H1 (cell line): ENCODE data around the gene PPP1R10. TPM values are rescaled to one million over a fixed set of nuclear protein-coding genes. Genes with fewer than 3 reads are reported as not detected.
A peak's percentile ranks its signal among the peaks of the same experiment; 100 is the strongest.

Experiments used
- BACH1 ChIP-seq: IDR thresholded peaks from 2 replicates; pipeline ENCODE4 v1.6.1; 2012; ENCODE audit warnings: low read length, improper control_type of control experiment
- CEBPB ChIP-seq: IDR thresholded peaks from 2 replicates; pipeline ENCODE4 v1.6.1; 2012; ENCODE audit warnings: low read depth, low read length
- GTF2F1 ChIP-seq: IDR thresholded peaks from 2 replicates; pipeline ENCODE4 v1.6.1; 2012; ENCODE audit warnings: low read depth, low read length, improper control_type of control experiment, borderline replicate concordance
- KDM1A ChIP-seq: fragments of 200-600, 300-600 bp; sonication (generic); IDR thresholded peaks from 2 replicates; pipeline ENCODE4 v1.7.1; 2016; ENCODE audit warnings: mild to moderate bottlenecking, low read length, borderline replicate concordance
- KDM4A ChIP-seq: IDR thresholded peaks from one replicate; pipeline ENCODE4 v1.7.1; 2012; ENCODE audit warnings: low read depth, mild to moderate bottlenecking, moderate library complexity, low read length, inconsistent platforms; ENCODE audit not compliant: severe bottlenecking
- POLR2AphosphoS5 ChIP-seq: IDR thresholded peaks from 2 replicates; pipeline ENCODE4 v1.6.1; 2011; ENCODE audit warnings: low read depth, low read length
- RFX5 ChIP-seq: IDR thresholded peaks from 2 replicates; pipeline ENCODE4 v1.6.1; 2011; ENCODE audit warnings: low read depth, low read length, improper control_type of control experiment, borderline replicate concordance
- SRF ChIP-seq: IDR thresholded peaks from 2 replicates; pipeline ENCODE4 v1.6.1; 2011; ENCODE audit warnings: mild to moderate bottlenecking, low read depth, low read length, moderate library complexity
- TAF1 ChIP-seq: IDR thresholded peaks from 2 replicates; pipeline ENCODE4 v1.6.1; 2011; ENCODE audit warnings: mild to moderate bottlenecking, low read depth, low read length
- TEAD4 ChIP-seq: IDR thresholded peaks from 2 replicates; pipeline ENCODE4 v1.6.1; 2012; ENCODE audit warnings: low read depth, low read length, inconsistent platforms, mixed read lengths
- polyA plus RNA-seq, 7 experiments: library from polyadenylated mRNA; depleted of rRNA in 3 of 7; stranded (reverse) in 5 of 7; unstranded in 2 of 7; fragments of >200 nt in 5 of 7; fragments of 200-250 nt in 2 of 7; gene quantifications; 1 replicate in 5 of 7; 2 replicates in 1 of 7; 4 replicates in 1 of 7; pipeline versions ENCODE4 v1.2.1 to v1.2.3, GENCODE V29; 2011 to 2013; ENCODE audit warnings: missing spikeins in 2 of 7, mixed read lengths in 2 of 7
- total RNA-seq: library from RNA; stranded (reverse); fragmentation: NEBNext Ultra II Directional; extraction: Animal tissue kit (Norgen Biotek cat#: 25700); gene quantifications from 2 replicates; pipeline ENCODE4 v1.2.1, GENCODE V29; 2021
- TF ChIP-seq, protein P1 (sequence below): fragments of 300-600 bp; sonication (generic); IDR thresholded peaks from 2 replicates; pipeline ENCODE4 v1.7.1; 2012; ENCODE audit warnings: low read length, moderate library complexity, mild to moderate bottlenecking, inconsistent platforms; ENCODE audit not compliant: insufficient replicate concordance

PPP1R10 gene
- total and polyA plus RNA-seq, 2 of the 8 experiments (the other 6 are each of a cell fraction or from before 2014, with no cell fraction given): 23.9 to 89.1 TPM

DNA sequence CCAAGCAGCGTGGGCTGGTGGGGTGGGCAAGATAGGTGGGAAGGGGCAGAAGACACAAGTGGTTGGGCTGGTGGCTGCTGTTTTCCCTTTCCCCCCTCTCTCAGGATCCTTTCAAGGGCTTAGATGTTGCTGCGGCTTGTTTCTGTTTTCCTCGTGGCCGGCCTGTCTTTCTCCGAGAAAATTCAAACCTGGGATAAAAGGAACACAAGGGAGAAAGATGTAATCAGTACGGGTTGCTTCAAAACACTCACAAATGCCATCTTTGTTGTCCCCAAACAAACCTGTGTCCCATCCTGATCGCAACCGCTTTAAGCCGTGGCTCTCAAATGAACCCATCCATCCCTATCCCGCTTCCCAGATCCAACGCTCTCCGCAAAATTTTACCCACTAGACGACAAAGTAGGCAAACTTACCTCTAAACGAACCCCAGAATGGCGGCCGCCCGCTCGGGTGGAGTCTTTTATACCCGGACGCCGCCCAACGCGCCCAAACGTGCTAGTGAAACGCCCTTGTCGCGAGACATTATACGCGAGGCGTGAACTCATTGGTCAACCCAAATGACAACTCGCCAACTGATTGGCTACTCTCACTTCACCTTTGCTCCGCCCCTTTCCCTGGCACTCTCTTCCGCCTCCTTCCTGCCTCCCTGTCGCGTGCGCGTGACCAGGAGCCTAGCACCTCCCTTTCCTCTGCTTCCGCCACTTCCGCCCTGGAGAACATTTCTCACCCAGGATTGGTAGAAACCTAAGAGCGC lies at the start of gene PPP1R10 (continued):
- TF ChIP-seq, protein P1, sequence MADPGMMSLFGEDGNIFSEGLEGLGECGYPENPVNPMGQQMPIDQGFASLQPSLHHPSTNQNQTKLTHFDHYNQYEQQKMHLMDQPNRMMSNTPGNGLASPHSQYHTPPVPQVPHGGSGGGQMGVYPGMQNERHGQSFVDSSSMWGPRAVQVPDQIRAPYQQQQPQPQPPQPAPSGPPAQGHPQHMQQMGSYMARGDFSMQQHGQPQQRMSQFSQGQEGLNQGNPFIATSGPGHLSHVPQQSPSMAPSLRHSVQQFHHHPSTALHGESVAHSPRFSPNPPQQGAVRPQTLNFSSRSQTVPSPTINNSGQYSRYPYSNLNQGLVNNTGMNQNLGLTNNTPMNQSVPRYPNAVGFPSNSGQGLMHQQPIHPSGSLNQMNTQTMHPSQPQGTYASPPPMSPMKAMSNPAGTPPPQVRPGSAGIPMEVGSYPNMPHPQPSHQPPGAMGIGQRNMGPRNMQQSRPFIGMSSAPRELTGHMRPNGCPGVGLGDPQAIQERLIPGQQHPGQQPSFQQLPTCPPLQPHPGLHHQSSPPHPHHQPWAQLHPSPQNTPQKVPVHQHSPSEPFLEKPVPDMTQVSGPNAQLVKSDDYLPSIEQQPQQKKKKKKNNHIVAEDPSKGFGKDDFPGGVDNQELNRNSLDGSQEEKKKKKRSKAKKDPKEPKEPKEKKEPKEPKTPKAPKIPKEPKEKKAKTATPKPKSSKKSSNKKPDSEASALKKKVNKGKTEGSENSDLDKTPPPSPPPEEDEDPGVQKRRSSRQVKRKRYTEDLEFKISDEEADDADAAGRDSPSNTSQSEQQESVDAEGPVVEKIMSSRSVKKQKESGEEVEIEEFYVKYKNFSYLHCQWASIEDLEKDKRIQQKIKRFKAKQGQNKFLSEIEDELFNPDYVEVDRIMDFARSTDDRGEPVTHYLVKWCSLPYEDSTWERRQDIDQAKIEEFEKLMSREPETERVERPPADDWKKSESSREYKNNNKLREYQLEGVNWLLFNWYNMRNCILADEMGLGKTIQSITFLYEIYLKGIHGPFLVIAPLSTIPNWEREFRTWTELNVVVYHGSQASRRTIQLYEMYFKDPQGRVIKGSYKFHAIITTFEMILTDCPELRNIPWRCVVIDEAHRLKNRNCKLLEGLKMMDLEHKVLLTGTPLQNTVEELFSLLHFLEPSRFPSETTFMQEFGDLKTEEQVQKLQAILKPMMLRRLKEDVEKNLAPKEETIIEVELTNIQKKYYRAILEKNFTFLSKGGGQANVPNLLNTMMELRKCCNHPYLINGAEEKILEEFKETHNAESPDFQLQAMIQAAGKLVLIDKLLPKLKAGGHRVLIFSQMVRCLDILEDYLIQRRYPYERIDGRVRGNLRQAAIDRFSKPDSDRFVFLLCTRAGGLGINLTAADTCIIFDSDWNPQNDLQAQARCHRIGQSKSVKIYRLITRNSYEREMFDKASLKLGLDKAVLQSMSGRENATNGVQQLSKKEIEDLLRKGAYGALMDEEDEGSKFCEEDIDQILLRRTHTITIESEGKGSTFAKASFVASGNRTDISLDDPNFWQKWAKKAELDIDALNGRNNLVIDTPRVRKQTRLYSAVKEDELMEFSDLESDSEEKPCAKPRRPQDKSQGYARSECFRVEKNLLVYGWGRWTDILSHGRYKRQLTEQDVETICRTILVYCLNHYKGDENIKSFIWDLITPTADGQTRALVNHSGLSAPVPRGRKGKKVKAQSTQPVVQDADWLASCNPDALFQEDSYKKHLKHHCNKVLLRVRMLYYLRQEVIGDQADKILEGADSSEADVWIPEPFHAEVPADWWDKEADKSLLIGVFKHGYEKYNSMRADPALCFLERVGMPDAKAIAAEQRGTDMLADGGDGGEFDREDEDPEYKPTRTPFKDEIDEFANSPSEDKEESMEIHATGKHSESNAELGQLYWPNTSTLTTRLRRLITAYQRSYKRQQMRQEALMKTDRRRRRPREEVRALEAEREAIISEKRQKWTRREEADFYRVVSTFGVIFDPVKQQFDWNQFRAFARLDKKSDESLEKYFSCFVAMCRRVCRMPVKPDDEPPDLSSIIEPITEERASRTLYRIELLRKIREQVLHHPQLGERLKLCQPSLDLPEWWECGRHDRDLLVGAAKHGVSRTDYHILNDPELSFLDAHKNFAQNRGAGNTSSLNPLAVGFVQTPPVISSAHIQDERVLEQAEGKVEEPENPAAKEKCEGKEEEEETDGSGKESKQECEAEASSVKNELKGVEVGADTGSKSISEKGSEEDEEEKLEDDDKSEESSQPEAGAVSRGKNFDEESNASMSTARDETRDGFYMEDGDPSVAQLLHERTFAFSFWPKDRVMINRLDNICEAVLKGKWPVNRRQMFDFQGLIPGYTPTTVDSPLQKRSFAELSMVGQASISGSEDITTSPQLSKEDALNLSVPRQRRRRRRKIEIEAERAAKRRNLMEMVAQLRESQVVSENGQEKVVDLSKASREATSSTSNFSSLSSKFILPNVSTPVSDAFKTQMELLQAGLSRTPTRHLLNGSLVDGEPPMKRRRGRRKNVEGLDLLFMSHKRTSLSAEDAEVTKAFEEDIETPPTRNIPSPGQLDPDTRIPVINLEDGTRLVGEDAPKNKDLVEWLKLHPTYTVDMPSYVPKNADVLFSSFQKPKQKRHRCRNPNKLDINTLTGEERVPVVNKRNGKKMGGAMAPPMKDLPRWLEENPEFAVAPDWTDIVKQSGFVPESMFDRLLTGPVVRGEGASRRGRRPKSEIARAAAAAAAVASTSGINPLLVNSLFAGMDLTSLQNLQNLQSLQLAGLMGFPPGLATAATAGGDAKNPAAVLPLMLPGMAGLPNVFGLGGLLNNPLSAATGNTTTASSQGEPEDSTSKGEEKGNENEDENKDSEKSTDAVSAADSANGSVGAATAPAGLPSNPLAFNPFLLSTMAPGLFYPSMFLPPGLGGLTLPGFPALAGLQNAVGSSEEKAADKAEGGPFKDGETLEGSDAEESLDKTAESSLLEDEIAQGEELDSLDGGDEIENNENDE: no peak
- TF ChIP-seq TAF1 (peak; percentile 100), KDM4A (peak; percentile 67), KDM1A (no peak), CEBPB (no peak), TEAD4 (no peak), POLR2AphosphoS5 (peak; percentile 99), BACH1 (no peak), RFX5 (no peak), SRF (no peak), GTF2F1 (peak; percentile 99)
